Erythroblast (primary cell): ENCODE results near the gene SYT14.

ENCODE experiments used
- GATA1 ChIP-seq: IDR thresholded peaks from 2 replicates; pipeline ENCODE4 v1.6.1; 2011; ENCODE audit warnings: low read depth, mild to moderate bottlenecking, control low read depth, low read length, moderate library complexity
- POLR2A ChIP-seq: IDR thresholded peaks from 2 replicates; pipeline ENCODE4 v1.6.1; 2011; ENCODE audit warnings: mild to moderate bottlenecking, low read length

DNA sequence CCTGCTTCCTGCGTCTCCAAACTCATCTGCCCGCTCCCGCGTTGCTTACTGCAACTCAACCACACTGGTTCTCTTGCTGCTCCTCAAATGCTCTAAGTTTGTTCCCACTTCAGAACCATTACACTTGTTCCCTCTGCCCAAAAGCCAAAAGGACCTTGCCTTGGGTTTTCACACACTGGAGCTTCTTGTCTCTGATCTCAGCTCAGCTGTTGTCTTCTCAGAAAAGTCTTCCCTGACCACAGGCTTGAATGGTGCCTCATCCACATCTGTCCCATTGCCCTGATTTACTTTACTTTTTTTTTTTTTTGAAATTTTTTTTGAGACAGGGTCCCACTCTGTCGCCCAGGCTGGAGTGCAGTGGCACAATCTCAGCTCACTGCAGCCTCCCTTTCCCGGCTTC, 44.3 kb upstream of the SYT14 start:
- no peak for TF ChIP-seq POLR2A
- no peak for TF ChIP-seq GATA1
